ENCODE measurements around the gene GNPTG. TPM values are rescaled to one million over a fixed set of nuclear protein-coding genes. Genes with fewer than 3 reads are reported as not detected.

Gene GNPTG
- total and polyA plus RNA-seq, 2 of the 13 experiments (the other 11 are each of a cell fraction or from before 2014, with no cell fraction given), result 22.7 to 71.1 TPM

- no peak for TF ChIP-seq ZNF318 (CRISPR knock-in tag; IDR thresholded peaks at IDR 0.05)
- no peak for TF ChIP-seq ATF1 (CRISPR knock-in tag; IDR thresholded peaks at IDR 0.05)
- TF ChIP-seq MAX (IDR thresholded peaks at IDR 0.05), result peak; percentile 74
- TF ChIP-seq FOXK2 (IDR thresholded peaks at IDR 0.05), result no peak
- TF ChIP-seq ZNF362 (CRISPR knock-in tag; IDR thresholded peaks at IDR 0.05; ENCODE audit: borderline replicate concordance), result no peak
- no peak for TF ChIP-seq SIX4 (CRISPR knock-in tag; IDR thresholded peaks at IDR 0.05)
- TF ChIP-seq ZNF766 (CRISPR knock-in tag; IDR thresholded peaks at IDR 0.05; ENCODE audit: borderline replicate concordance), result 0 out of 2 replicates have a peak, but pooled peaks have one; percentile 32
- no peak for TF ChIP-seq PAX8 (CRISPR knock-in tag; IDR thresholded peaks at IDR 0.05; ENCODE audit: borderline replicate concordance)
- TF ChIP-seq ZNF275 (CRISPR knock-in tag; IDR thresholded peaks at IDR 0.05; ENCODE audit: borderline replicate concordance), result no peak
- no peak for TF ChIP-seq MEF2D (CRISPR knock-in tag; IDR thresholded peaks at IDR 0.05)
- 0 out of 2 replicates have a peak, but pooled peaks have one; percentile 33 for TF ChIP-seq PRDM15 (CRISPR knock-in tag; IDR thresholded peaks at IDR 0.05)
- no peak for TF ChIP-seq ZC3H4 (CRISPR knock-in tag; IDR thresholded peaks at IDR 0.05; ENCODE audit: borderline replicate concordance)
Observed at GRCh38 chr16:1379304-1380076, 27.8 kb downstream of the GNPTG start (continued).
